Transverse colon (tissue), 3 donors: ENCODE results near the gene ANTKMT.

Experiments
- CTCF ChIP-seq, 5 experiments: fragments of 200-600 bp in 3 of 5; fragments of 450-650 bp in 2 of 5; sonication (generic) in 3 of 5; IDR thresholded peaks; 1 replicate in 2 of 5; 2 replicates in 3 of 5; pipeline ENCODE4 v1.5.1; 2016 to 2017; ENCODE audit warnings: antibody characterized with exemption in 5 of 5, inconsistent platforms in 3 of 5, mild to moderate bottlenecking in 2 of 5, moderate library complexity in 1 of 5
- EP300 ChIP-seq: sonication (generic); formaldehyde crosslinking; IDR thresholded peaks from one replicate; pipeline ENCODE4 v1.6.1; 2017; ENCODE audit warnings: antibody characterized with exemption, low read depth

- no peak for TF ChIP-seq CTCF (IDR thresholded peaks at IDR 0.05)
- TF ChIP-seq EP300: no peak
Observed at GRCh38 chr16:728131-728889, 7.4 kb downstream of the ANTKMT start.
